Measurements from ENCODE around the gene G3BP1.
A peak's percentile ranks its signal among the peaks of the same experiment; 100 is the strongest.

Gene G3BP1

GRCh38 chr5:151740958-151741373, 30.8 kb upstream of the G3BP1 start:
- in situ Hi-C loops (cut with HindIII; ENCODE audit: low sequenced_read_pairs), result loop anchor here (5.0 kb wide), 1 partner anchor 74 kb away; no protein-coding TSS in a partner anchor
- H3K4me3 ChIP-seq (ENCODE audit: low read depth, low read length), result no peak overlapping the region
- TF ChIP-seq CTCF (IDR thresholded peaks at IDR 0.05; ENCODE audit: low read depth, low read length, missing control alignments), result no peak
- peak; percentile 31 for DNase-seq (ENCODE audit: low read depth)

- no peak overlapping the region for H3K4me3 ChIP-seq (ENCODE audit: low read depth, low read length)
- no peak for TF ChIP-seq CTCF (IDR thresholded peaks at IDR 0.05; ENCODE audit: low read depth, low read length, missing control alignments)
- no peak for DNase-seq (ENCODE audit: low read depth)
- in situ Hi-C loops (cut with HindIII; ENCODE audit: low sequenced_read_pairs), result loop anchor here (5.0 kb wide), 1 partner anchor 75 kb away; no protein-coding TSS in a partner anchor
These were observed 29.9 kb upstream of the G3BP1 start for GRCh38 chr5:151741678-151742423.

GRCh38 chr5:151742870-151743294, 28.9 kb upstream of the G3BP1 start:
- peak; percentile 50 for DNase-seq (ENCODE audit: low read depth)
- in situ Hi-C loops (cut with HindIII; ENCODE audit: low sequenced_read_pairs), result loop anchor here (5.0 kb wide), 1 partner anchor 76 kb away; no protein-coding TSS in a partner anchor
- peak; percentile 77 for TF ChIP-seq CTCF (IDR thresholded peaks at IDR 0.05; ENCODE audit: low read depth, low read length, missing control alignments)
- no peak overlapping the region for H3K4me3 ChIP-seq (ENCODE audit: low read depth, low read length)

GRCh38 chr5:151743530-151743929, 28.2 kb upstream of the G3BP1 start:
- no peak for TF ChIP-seq CTCF (IDR thresholded peaks at IDR 0.05; ENCODE audit: low read depth, low read length, missing control alignments)
- no peak for DNase-seq (ENCODE audit: low read depth)
- no peak overlapping the region for H3K4me3 ChIP-seq (ENCODE audit: low read depth, low read length)
- in situ Hi-C loops (cut with HindIII; ENCODE audit: low sequenced_read_pairs), result loop anchor here (5.0 kb wide), 1 partner anchor 76 kb away; no protein-coding TSS in a partner anchor

- H3K4me3 ChIP-seq (ENCODE audit: low read depth, low read length), result no peak overlapping the region
- in situ Hi-C loops (cut with HindIII; ENCODE audit: low sequenced_read_pairs), result no loop called here
- DNase-seq (ENCODE audit: low read depth), result peak; percentile 80
- TF ChIP-seq CTCF (IDR thresholded peaks at IDR 0.05; ENCODE audit: low read depth, low read length, missing control alignments), result no peak
These were observed 26.6 kb upstream of the G3BP1 start for GRCh38 chr5:151745071-151745705.

- in situ Hi-C loops (cut with HindIII; ENCODE audit: low sequenced_read_pairs), result no loop called here
- H3K4me3 ChIP-seq (ENCODE audit: low read depth, low read length), result no peak overlapping the region
- no peak for DNase-seq (ENCODE audit: low read depth)
- TF ChIP-seq CTCF (IDR thresholded peaks at IDR 0.05; ENCODE audit: low read depth, low read length, missing control alignments), result no peak
These were observed 21.6 kb upstream of the G3BP1 start for GRCh38 chr5:151750121-151750520.
